GM12878 (cell line): Measurements from ENCODE around the gene ZC3H12D. TPM values are rescaled to one million over a fixed set of nuclear protein-coding genes. Genes with fewer than 3 reads are reported as not detected.
A peak's percentile ranks its signal among the peaks of the same experiment; 100 is the strongest.

Experiments
- ATAC-seq: fragments of 200-7000 bp; cut with Tn5 transposase; 3 replicates; pipeline ENCODE4 v1.9.1; 2020; ENCODE audit warnings: mild to moderate bottlenecking, moderate library complexity
- BruUV-seq: library from RNA; stranded (reverse); fragments of 400-500 nt; replicated peaks from 2 replicates; lab custom pipeline; 2021; lab: Mats Ljungman, UMichigan
- CTCF ChIA-PET: fragments of 300-600 bp; sonication (Branson Sonifier 250); formaldehyde crosslinking; extraction: SDS; loops from one replicate; lab custom pipeline; 2021; ENCODE audit warnings: inconsistent platforms; lab: Yijun Ruan, JAX
- POLR2A ChIA-PET: fragments of 350-600 bp; formaldehyde crosslinking; extraction: SDS; loops from one replicate; lab custom pipeline; 2021; ENCODE audit warnings: inconsistent platforms; lab: Charles Lee
- RAD21 ChIA-PET: fragments of 300-600 bp; sonication (Branson Sonifier 250); formaldehyde crosslinking; loops from one replicate; lab custom pipeline; 2023; ENCODE audit warnings: antibody characterized with exemption; ENCODE audit not compliant: unreplicated experiment; lab: Charles Lee
- SMC1A ChIA-PET: fragments of 300-600 bp; sonication (Branson Sonifier 250); formaldehyde crosslinking; loops from one replicate; lab custom pipeline; 2023; ENCODE audit not compliant: unreplicated experiment, uncharacterized antibody; lab: Charles Lee
- DNase-seq: peaks from one replicate; pipeline ENCODE4 v3.0.0-alpha.2; 2011; ENCODE audit warnings: low read depth, low spot score
- FAIRE-seq: peaks from 3 replicates; lab custom pipeline; 2011; peaks lifted over from hg19 to GRCh38; lab: Jason Lieb, UNC
- H2AFZ ChIP-seq: 2 replicates; pipeline ENCODE4 v1.6.0; 2011; ENCODE audit warnings: low read depth, low read length, control low read depth; ENCODE audit not compliant: control insufficient read depth
- H3K27ac ChIP-seq: 2 replicates; pipeline ENCODE4 v1.5.1; 2011; ENCODE audit warnings: control low read depth; ENCODE audit not compliant: control insufficient read depth, insufficient read depth
- H3K27me3 ChIP-seq, 2 experiments: replicated peaks in 1 of 2; 2 replicates each; pipeline versions ENCODE4 v1.6.0 to v1.6.1; 2011; ENCODE audit warnings: low read length in 1 of 2; ENCODE audit not compliant: control insufficient read depth in 2 of 2, insufficient read depth in 2 of 2
- H3K36me3 ChIP-seq, 2 experiments: 2 replicates each; pipeline ENCODE4 v1.5.1; 2011; ENCODE audit warnings: low read length in 1 of 2; ENCODE audit not compliant: control insufficient read depth in 2 of 2, insufficient read depth in 2 of 2
- H3K4me1 ChIP-seq: 2 replicates; pipeline ENCODE4 v1.6.1; 2011; ENCODE audit warnings: mild to moderate bottlenecking, low read length, moderate library complexity, mixed read lengths; ENCODE audit not compliant: control insufficient read depth, insufficient read depth
- H3K4me2 ChIP-seq: 2 replicates; pipeline ENCODE4 v1.6.0; 2011; ENCODE audit warnings: control low read depth; ENCODE audit not compliant: control insufficient read depth, insufficient read depth
- H3K4me3 ChIP-seq: fragments of 200-600 bp; sonication (generic); 2 replicates; pipeline ENCODE4 v1.5.1; 2016
- H3K79me2 ChIP-seq: 2 replicates; pipeline ENCODE4 v1.6.0; 2011; ENCODE audit warnings: low read length; ENCODE audit not compliant: control insufficient read depth, insufficient read depth
- H3K9ac ChIP-seq: 2 replicates; pipeline ENCODE4 v1.8.0; 2011; ENCODE audit warnings: low read length, control low read depth, mixed read lengths; ENCODE audit not compliant: control insufficient read depth, insufficient read depth
- H3K9me3 ChIP-seq: replicated peaks from 3 replicates; pipeline ENCODE4 v1.5.1; 2011; ENCODE audit warnings: mild to moderate bottlenecking, low read length; ENCODE audit not compliant: control insufficient read depth, insufficient read depth
- H4K20me1 ChIP-seq: 2 replicates; pipeline ENCODE4 v1.6.0; 2011; ENCODE audit not compliant: control insufficient read depth, insufficient read depth
- ATF7 ChIP-seq: fragments of 450-650 bp; IDR thresholded peaks from 2 replicates; pipeline ENCODE4 v1.6.1; 2016; ENCODE audit warnings: low read depth, mild to moderate bottlenecking
- CHD2 ChIP-seq: IDR thresholded peaks from 2 replicates; pipeline ENCODE4 v1.6.1; 2011; ENCODE audit warnings: low read depth, low read length, improper control_type of control experiment, borderline replicate concordance
- EZH2 ChIP-seq: IDR thresholded peaks from 2 replicates; pipeline ENCODE4 v1.6.1; 2012; ENCODE audit warnings: low read depth, mild to moderate bottlenecking, control low read depth, inconsistent platforms, low read length, borderline replicate concordance; ENCODE audit not compliant: control insufficient read depth
- FOXM1 ChIP-seq: IDR thresholded peaks from 2 replicates; pipeline ENCODE4 v1.6.1; 2012; ENCODE audit warnings: low read depth, mild to moderate bottlenecking, inconsistent platforms, low read length, moderate library complexity
- IKZF2 ChIP-seq, 2 experiments: fragments of 450-650 bp; IDR thresholded peaks; 2 replicates each; pipeline ENCODE4 v1.6.1; 2017; ENCODE audit warnings: mild to moderate bottlenecking in 2 of 2, moderate library complexity in 2 of 2
- MEF2A ChIP-seq: IDR thresholded peaks from 2 replicates; pipeline ENCODE4 v1.6.1; 2011; ENCODE audit warnings: low read depth, mild to moderate bottlenecking, low read length, moderate library complexity; ENCODE audit not compliant: insufficient read depth
- MTA3 ChIP-seq: IDR thresholded peaks from 2 replicates; pipeline ENCODE4 v1.6.1; 2012; ENCODE audit warnings: low read length, inconsistent platforms, borderline replicate concordance
- NFIC ChIP-seq: IDR thresholded peaks from 2 replicates; pipeline ENCODE4 v1.6.1; 2012; ENCODE audit warnings: low read depth, mild to moderate bottlenecking, inconsistent platforms, low read length, moderate library complexity
- NR2F1 ChIP-seq: fragments of 450-650 bp; conservative IDR thresholded peaks from 2 replicates; pipeline ENCODE4 v1.6.1; 2017; ENCODE audit warnings: mild to moderate bottlenecking
- PML ChIP-seq: IDR thresholded peaks from 2 replicates; pipeline ENCODE4 v1.6.1; 2012; ENCODE audit warnings: low read length, inconsistent platforms
- POU2F2 ChIP-seq: IDR thresholded peaks from 3 replicates; pipeline ENCODE4 v1.6.1; 2011; ENCODE audit warnings: low read depth, mild to moderate bottlenecking, low read length, borderline replicate concordance
- SUZ12 ChIP-seq: fragments of 200-600 bp; sonication (generic); IDR thresholded peaks from one replicate; pipeline ENCODE4 v1.6.1; 2018; ENCODE audit warnings: antibody characterized with exemption, mild to moderate bottlenecking; ENCODE audit not compliant: unreplicated experiment
- ZNF24 ChIP-seq: fragments of 450-650 bp; IDR thresholded peaks from 2 replicates; pipeline ENCODE4 v1.6.1; 2017; ENCODE audit warnings: antibody characterized with exemption, mild to moderate bottlenecking
- ZNF274 ChIP-seq: IDR thresholded peaks from one replicate; pipeline ENCODE4 v1.8.0; 2011; ENCODE audit not compliant: insufficient read length, insufficient read depth
- WGBS: methylation state at CpG from one replicate; pipeline ENCODE4 v1.1.6; 2016; ENCODE audit warnings: low lambda C conversion rate; ENCODE audit not compliant: insufficient replicate concordance, insufficient coverage; ENCODE audit errors: missing lambda C conversion rate; 5-methylcytosine and 5-hydroxymethylcytosine counted together
- in situ Hi-C: fragments of 300-500 bp; cut with MboI; formaldehyde crosslinking; loops from 9 replicates; pipeline ENCODE4 v1.14.3; 2018; ENCODE audit warnings: mixed read lengths
- intact Hi-C: fragments of 100-400 bp; cut with micrococcal nuclease; formaldehyde crosslinking; loops from one replicate; pipeline ENCODE4 v1.14.2; 2022; ENCODE audit not compliant: unreplicated experiment
- polyA plus RNA-seq, 11 experiments: library from polyadenylated mRNA; depleted of rRNA in 4 of 11; unstranded in 6 of 11; stranded (reverse) in 5 of 11; fragments of >200 nt; fragmentation: Nextera tagmentation in 4 of 11; fragmentation: Illumina TruSeq in 1 of 11; extraction: Ambion mirVana in 4 of 11; extraction: Trizol in 1 of 11; gene quantifications; 1 replicate in 1 of 11; 2 replicates in 10 of 11; pipeline versions ENCODE4 v1.2.1 to v1.2.3, GENCODE V29; 2011 to 2016; ENCODE audit warnings: inconsistent platforms in 2 of 11, missing spikeins in 2 of 11, low read depth in 1 of 11
- total RNA-seq, 4 experiments: library from RNA; depleted of rRNA in 3 of 4; stranded (reverse); fragments of >200 nt in 3 of 4; fragmentation: Illumina TruSeq in 1 of 4; extraction: Trizol in 1 of 4; gene quantifications; 2 replicates each; pipeline versions ENCODE4 v1.2.1 to v1.2.3, GENCODE V29; 2013 to 2021
- TF ChIP-seq, protein P1 (sequence below): fragments of 150-350 bp; IDR thresholded peaks from 2 replicates; pipeline ENCODE4 v1.6.1; 2016; ENCODE audit warnings: low read depth, low read length
- TF ChIP-seq, protein P2 (sequence below): IDR thresholded peaks from 2 replicates; pipeline ENCODE4 v1.6.1; 2012; ENCODE audit warnings: mild to moderate bottlenecking, low read depth, low read length
- TF ChIP-seq, protein P3 (sequence below): IDR thresholded peaks from 2 replicates; pipeline ENCODE4 v1.6.1; 2012; ENCODE audit warnings: low read depth, low read length, improper control_type of control experiment

ZC3H12D gene
- total and polyA plus RNA-seq, 10 of the 15 experiments (the other 5 are each of a cell fraction or from before 2014, with no cell fraction given), result 1.4 to 29.7 (median 8.8) TPM

DNA sequence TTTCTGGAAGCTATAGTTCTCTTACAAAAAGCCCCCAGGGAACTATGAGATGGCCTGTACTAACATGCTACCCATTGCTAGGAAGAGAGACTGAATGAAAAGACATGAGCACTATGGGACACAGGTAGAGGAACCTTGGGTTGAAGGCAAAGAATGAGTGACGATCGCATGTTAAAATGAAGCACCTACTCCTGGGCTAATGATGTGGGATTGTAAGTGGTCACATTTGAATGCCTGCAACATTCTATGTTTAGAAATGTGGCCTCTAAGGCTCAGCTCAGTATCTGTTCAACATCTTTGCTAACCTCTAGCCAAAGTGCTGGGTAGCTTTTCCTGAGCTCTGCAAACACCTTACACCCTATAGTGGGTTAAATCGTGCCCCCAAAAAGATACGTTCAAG lies 5.2 kb upstream of the ZC3H12D start:
- SMC1A ChIA-PET, result interaction anchor here (0.6 to 3.1 kb wide), 11 partner anchors 9 to 733 kb away, joined by 3 to 9 read pairs (median 3); no protein-coding TSS in a partner anchor
- no peaks in the 10 kb centered on the region for H3K9me3 ChIP-seq
- H3K27ac ChIP-seq, result no peak overlapping the region
- BruUV-seq, result no TSS peak
- 0 out of 2 replicates have a peak overlapping the region, but pooled peaks have one; percentile 11 for H2AFZ ChIP-seq
- POLR2A ChIA-PET, result interaction anchor here (0.6 to 2.0 kb wide), 10 partner anchors 8 to 444 kb away, joined by 3 to 10 read pairs (median 4); no protein-coding TSS in a partner anchor
- ATAC-seq (peak; percentile 48), DNase-seq (no peak), FAIRE-seq (no peak)
- H3K4me1 ChIP-seq, result peaks cover 39% of the 10 kb centered on the region
- CTCF ChIA-PET, result interaction anchor here (0.6 to 3.7 kb wide), 14 partner anchors 11 to 912 kb away, joined by 3 to 20 read pairs (median 4); partner anchors contain the start of gene PPIL4
- no peaks in the 10 kb centered on the region for H3K27me3 ChIP-seq
- peaks cover 6% of the 10 kb centered on the region for H3K79me2 ChIP-seq
- H3K36me3 ChIP-seq, result no peaks in the 10 kb centered on the region
- in situ Hi-C loops, result no loop called here
- H3K4me3 ChIP-seq, result no peak overlapping the region
- RAD21 ChIA-PET, result interaction anchor here (0.7 to 3.4 kb wide), 11 partner anchors 10 to 461 kb away, joined by 3 to 36 read pairs (median 5); partner anchors contain the start of gene PPIL4
- no peak overlapping the region for H3K9ac ChIP-seq
- WGBS, result 1% methylated on average over 4 of the region's 4 CpGs
- intact Hi-C loops, result no loop called here
- H4K20me1 ChIP-seq, result no peaks in the 10 kb centered on the region
- peak overlapping the region; percentile 2; the same call in 1 of the 2 replicates for H3K4me2 ChIP-seq
- TF ChIP-seq EZH2, result no peak
- 0 out of 2 replicates have a peak, but pooled peaks have one; percentile 9 for TF ChIP-seq ATF7
- TF ChIP-seq MEF2A, result no peak
- no peak for TF ChIP-seq SUZ12
- no peak for TF ChIP-seq FOXM1
- TF ChIP-seq ZNF274, result no peak
- TF ChIP-seq, protein P1, sequence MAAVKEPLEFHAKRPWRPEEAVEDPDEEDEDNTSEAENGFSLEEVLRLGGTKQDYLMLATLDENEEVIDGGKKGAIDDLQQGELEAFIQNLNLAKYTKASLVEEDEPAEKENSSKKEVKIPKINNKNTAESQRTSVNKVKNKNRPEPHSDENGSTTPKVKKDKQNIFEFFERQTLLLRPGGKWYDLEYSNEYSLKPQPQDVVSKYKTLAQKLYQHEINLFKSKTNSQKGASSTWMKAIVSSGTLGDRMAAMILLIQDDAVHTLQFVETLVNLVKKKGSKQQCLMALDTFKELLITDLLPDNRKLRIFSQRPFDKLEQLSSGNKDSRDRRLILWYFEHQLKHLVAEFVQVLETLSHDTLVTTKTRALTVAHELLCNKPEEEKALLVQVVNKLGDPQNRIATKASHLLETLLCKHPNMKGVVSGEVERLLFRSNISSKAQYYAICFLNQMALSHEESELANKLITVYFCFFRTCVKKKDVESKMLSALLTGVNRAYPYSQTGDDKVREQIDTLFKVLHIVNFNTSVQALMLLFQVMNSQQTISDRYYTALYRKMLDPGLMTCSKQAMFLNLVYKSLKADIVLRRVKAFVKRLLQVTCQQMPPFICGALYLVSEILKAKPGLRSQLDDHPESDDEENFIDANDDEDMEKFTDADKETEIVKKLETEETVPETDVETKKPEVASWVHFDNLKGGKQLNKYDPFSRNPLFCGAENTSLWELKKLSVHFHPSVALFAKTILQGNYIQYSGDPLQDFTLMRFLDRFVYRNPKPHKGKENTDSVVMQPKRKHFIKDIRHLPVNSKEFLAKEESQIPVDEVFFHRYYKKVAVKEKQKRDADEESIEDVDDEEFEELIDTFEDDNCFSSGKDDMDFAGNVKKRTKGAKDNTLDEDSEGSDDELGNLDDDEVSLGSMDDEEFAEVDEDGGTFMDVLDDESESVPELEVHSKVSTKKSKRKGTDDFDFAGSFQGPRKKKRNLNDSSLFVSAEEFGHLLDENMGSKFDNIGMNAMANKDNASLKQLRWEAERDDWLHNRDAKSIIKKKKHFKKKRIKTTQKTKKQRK, result no peak
- TF ChIP-seq CHD2, result no peak
- peak; percentile 68 for TF ChIP-seq ZNF24
- TF ChIP-seq, protein P2, sequence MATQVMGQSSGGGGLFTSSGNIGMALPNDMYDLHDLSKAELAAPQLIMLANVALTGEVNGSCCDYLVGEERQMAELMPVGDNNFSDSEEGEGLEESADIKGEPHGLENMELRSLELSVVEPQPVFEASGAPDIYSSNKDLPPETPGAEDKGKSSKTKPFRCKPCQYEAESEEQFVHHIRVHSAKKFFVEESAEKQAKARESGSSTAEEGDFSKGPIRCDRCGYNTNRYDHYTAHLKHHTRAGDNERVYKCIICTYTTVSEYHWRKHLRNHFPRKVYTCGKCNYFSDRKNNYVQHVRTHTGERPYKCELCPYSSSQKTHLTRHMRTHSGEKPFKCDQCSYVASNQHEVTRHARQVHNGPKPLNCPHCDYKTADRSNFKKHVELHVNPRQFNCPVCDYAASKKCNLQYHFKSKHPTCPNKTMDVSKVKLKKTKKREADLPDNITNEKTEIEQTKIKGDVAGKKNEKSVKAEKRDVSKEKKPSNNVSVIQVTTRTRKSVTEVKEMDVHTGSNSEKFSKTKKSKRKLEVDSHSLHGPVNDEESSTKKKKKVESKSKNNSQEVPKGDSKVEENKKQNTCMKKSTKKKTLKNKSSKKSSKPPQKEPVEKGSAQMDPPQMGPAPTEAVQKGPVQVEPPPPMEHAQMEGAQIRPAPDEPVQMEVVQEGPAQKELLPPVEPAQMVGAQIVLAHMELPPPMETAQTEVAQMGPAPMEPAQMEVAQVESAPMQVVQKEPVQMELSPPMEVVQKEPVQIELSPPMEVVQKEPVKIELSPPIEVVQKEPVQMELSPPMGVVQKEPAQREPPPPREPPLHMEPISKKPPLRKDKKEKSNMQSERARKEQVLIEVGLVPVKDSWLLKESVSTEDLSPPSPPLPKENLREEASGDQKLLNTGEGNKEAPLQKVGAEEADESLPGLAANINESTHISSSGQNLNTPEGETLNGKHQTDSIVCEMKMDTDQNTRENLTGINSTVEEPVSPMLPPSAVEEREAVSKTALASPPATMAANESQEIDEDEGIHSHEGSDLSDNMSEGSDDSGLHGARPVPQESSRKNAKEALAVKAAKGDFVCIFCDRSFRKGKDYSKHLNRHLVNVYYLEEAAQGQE, result no peak
- TF ChIP-seq, protein P3, sequence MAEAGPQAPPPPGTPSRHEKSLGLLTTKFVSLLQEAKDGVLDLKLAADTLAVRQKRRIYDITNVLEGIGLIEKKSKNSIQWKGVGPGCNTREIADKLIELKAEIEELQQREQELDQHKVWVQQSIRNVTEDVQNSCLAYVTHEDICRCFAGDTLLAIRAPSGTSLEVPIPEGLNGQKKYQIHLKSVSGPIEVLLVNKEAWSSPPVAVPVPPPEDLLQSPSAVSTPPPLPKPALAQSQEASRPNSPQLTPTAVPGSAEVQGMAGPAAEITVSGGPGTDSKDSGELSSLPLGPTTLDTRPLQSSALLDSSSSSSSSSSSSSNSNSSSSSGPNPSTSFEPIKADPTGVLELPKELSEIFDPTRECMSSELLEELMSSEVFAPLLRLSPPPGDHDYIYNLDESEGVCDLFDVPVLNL, result no peak
- no peak for TF ChIP-seq NFIC
- TF ChIP-seq MTA3, result no peak
- TF ChIP-seq NR2F1, result no peak
- no peak for TF ChIP-seq PML
- TF ChIP-seq POU2F2, result peak; percentile 83; the same call in 1 of the 3 replicates
- TF ChIP-seq IKZF2 (IDR thresholded peaks at IDR 0.05), result peak; percentile 33 to 54; a peak in 1 of 4 replicates
